ENCODE data around the gene SNTG2.
"Not testable (repeated sequence)": the region's sequence is repeated elsewhere in the genome, so short reads cannot be mapped to it uniquely, and the experiment has no call there.

The SNTG2 gene

GRCh38 chr2:1060372-1060771 lies 109.7 kb downstream of the SNTG2 start:
- DNase-seq = no peak

- no peak for DNase-seq
Observed at GRCh38 chr2:1060987-1061386, 110.3 kb downstream of the SNTG2 start.

- no peak for DNase-seq
Observed at GRCh38 chr2:1068241-1068640, 117.6 kb downstream of the SNTG2 start.

- DNase-seq = no peak
Observed at GRCh38 chr2:1068822-1069221, 118.2 kb downstream of the SNTG2 start.

GRCh38 chr2:1069847-1070246 lies 119.2 kb downstream of the SNTG2 start:
- no peak for DNase-seq

- no peak for DNase-seq
Observed at GRCh38 chr2:1070601-1071000, 120.0 kb downstream of the SNTG2 start.

GRCh38 chr2:1071650-1072049 lies 121.0 kb downstream of the SNTG2 start:
- no peak for DNase-seq

- DNase-seq = no peak
Observed at GRCh38 chr2:1072250-1072649, 121.6 kb downstream of the SNTG2 start.

GRCh38 chr2:1077911-1078310 lies 127.3 kb downstream of the SNTG2 start:
- DNase-seq = no peak

GRCh38 chr2:1078326-1078725 lies 127.7 kb downstream of the SNTG2 start:
- no peak for DNase-seq

- DNase-seq = no peak
Observed at GRCh38 chr2:1079873-1080799, 129.5 kb downstream of the SNTG2 start.

GRCh38 chr2:1081451-1082225 lies 131.0 kb downstream of the SNTG2 start:
- DNase-seq = no peak

- DNase-seq = no peak
Observed at GRCh38 chr2:1082456-1083205, 132.0 kb downstream of the SNTG2 start.

GRCh38 chr2:1088192-1088860 lies 137.7 kb downstream of the SNTG2 start:
- no peak for DNase-seq

GRCh38 chr2:1088940-1089339 lies 138.3 kb downstream of the SNTG2 start:
- DNase-seq = no peak

- no peak for DNase-seq
Observed at GRCh38 chr2:1091895-1092585, 141.4 kb downstream of the SNTG2 start.

GRCh38 chr2:1093668-1094067 lies 143.0 kb downstream of the SNTG2 start:
- DNase-seq = not testable (repeated sequence)

GRCh38 chr2:1097101-1097500 lies 146.5 kb downstream of the SNTG2 start:
- DNase-seq = no peak

GRCh38 chr2:1099418-1099817 lies 148.8 kb downstream of the SNTG2 start:
- DNase-seq = no peak

- no peak for DNase-seq
Observed at GRCh38 chr2:1101011-1101782, 150.5 kb downstream of the SNTG2 start.

- DNase-seq = no peak
Observed at GRCh38 chr2:1101982-1102590, 151.4 kb downstream of the SNTG2 start.

Data from AML-193 (cell line).